K562 (cell line): ENCODE measurements around the gene PTPRT. TPM values are rescaled to one million over a fixed set of nuclear protein-coding genes. Genes with fewer than 3 reads are reported as not detected.
A peak's percentile ranks its signal among the peaks of the same experiment; 100 is the strongest.

ENCODE experiments used
- ATAC-seq: fragments of 200-7000 bp; cut with Tn5 transposase; 3 replicates; pipeline ENCODE4 v1.9.1; 2020; ENCODE audit warnings: moderate library complexity
- BruUV-seq: library from RNA; stranded (reverse); fragments of 400-500 nt; replicated peaks from 2 replicates; lab custom pipeline; 2021; lab: Mats Ljungman, UMichigan
- CTCF ChIA-PET: fragments of 300-600 bp; formaldehyde crosslinking; extraction: SDS; loops from one replicate; lab custom pipeline; 2021; ENCODE audit warnings: low intra/inter-chr PET ratio; lab: Yijun Ruan, JAX
- POLR2A ChIA-PET: fragments of 300-600, 350-650 bp; sonication (Branson Sonifier 250); formaldehyde crosslinking; extraction: SDS; loops from one replicate; lab custom pipeline; 2021; ENCODE audit warnings: antibody characterized with exemption, inconsistent platforms; lab: Yijun Ruan, JAX
- DNase-seq, 4 experiments: peaks; one replicate each; pipeline versions ENCODE4 v3.0.0 to v3.0.0-alpha.2; 2011 to 2018; ENCODE audit warnings: low spot score in 3 of 4, mixed read lengths in 3 of 4; ENCODE audit errors: extremely low read depth in 1 of 4
- FAIRE-seq: peaks from 2 replicates; lab custom pipeline; 2011; peaks lifted over from hg19 to GRCh38; lab: Jason Lieb, UNC
- H2AFZ ChIP-seq: 2 replicates; pipeline ENCODE4 v1.6.0; 2011; ENCODE audit warnings: low read depth, low read length, control low read depth, inconsistent platforms
- H3K27ac ChIP-seq: fragments of 200-600 bp; 3 replicates; pipeline ENCODE4 v1.8.0; 2011; ENCODE audit warnings: low read depth, mild to moderate bottlenecking, control low read depth, inconsistent platforms, low read length, moderate library complexity, mixed read lengths; ENCODE audit errors: extremely low read depth
- H3K27me3 ChIP-seq, 2 experiments: fragments of 300-600 bp in 1 of 2; 2 replicates in 1 of 2; 3 replicates in 1 of 2; pipeline versions ENCODE4 v1.6.0 to v1.8.0; 2011; ENCODE audit warnings: inconsistent platforms in 2 of 2, low read length in 2 of 2, mild to moderate bottlenecking in 1 of 2, mixed read lengths in 1 of 2, moderate library complexity in 1 of 2; ENCODE audit not compliant: control insufficient read depth in 2 of 2, insufficient read depth in 2 of 2
- H3K36me3 ChIP-seq: fragments of 300-600 bp; 3 replicates; pipeline ENCODE4 v1.8.0; 2011; ENCODE audit warnings: mild to moderate bottlenecking, low read length, inconsistent platforms; ENCODE audit not compliant: control insufficient read depth, insufficient read depth
- H3K4me1 ChIP-seq, 2 experiments: fragments of 200-600 bp in 1 of 2; replicated peaks in 1 of 2; 2 replicates in 1 of 2; 3 replicates in 1 of 2; pipeline versions ENCODE4 v1.5.1 to v1.8.0; 2011; ENCODE audit warnings: inconsistent platforms in 2 of 2, low read length in 2 of 2, mild to moderate bottlenecking in 1 of 2, mixed read lengths in 1 of 2, moderate library complexity in 1 of 2; ENCODE audit not compliant: control insufficient read depth in 2 of 2, insufficient read depth in 2 of 2
- H3K4me2 ChIP-seq: 2 replicates; pipeline ENCODE4 v1.6.1; 2011; ENCODE audit warnings: low read length, control low read depth, inconsistent platforms, mixed read lengths; ENCODE audit not compliant: insufficient read depth
- H3K4me3 ChIP-seq: fragments of 200-600 bp; sonication (generic), shearing (Covaris generic); 2 replicates; pipeline ENCODE4 v1.5.1; 2016; ENCODE audit warnings: control low read depth, inconsistent platforms
- H3K79me2 ChIP-seq: fragments of 200-600 bp; 3 replicates; pipeline ENCODE4 v1.8.0; 2011; ENCODE audit warnings: low read length, inconsistent platforms; ENCODE audit not compliant: control insufficient read depth, insufficient read depth
- H3K9ac ChIP-seq, 2 experiments: 2 replicates each; pipeline versions ENCODE4 v1.6.0 to v1.6.1; 2011; ENCODE audit warnings: low read depth in 2 of 2, low read length in 2 of 2, control low read depth in 1 of 2, inconsistent platforms in 1 of 2, mild to moderate bottlenecking in 1 of 2, mixed read lengths in 1 of 2; ENCODE audit not compliant: insufficient read depth in 1 of 2
- H3K9me1 ChIP-seq: one replicate; pipeline ENCODE4 v1.6.0; 2011; ENCODE audit warnings: inconsistent platforms, mild to moderate bottlenecking, low read length, moderate library complexity; ENCODE audit not compliant: control insufficient read depth, insufficient read depth
- H3K9me3 ChIP-seq: replicated peaks from 2 replicates; pipeline ENCODE4 v1.5.1; 2011; ENCODE audit warnings: low read depth, low read length, inconsistent platforms; ENCODE audit not compliant: control insufficient read depth, insufficient read depth
- H4K20me1 ChIP-seq: replicated peaks from 2 replicates; pipeline ENCODE4 v1.6.1; 2011; ENCODE audit warnings: low read length, inconsistent platforms, mixed read lengths; ENCODE audit not compliant: control insufficient read depth, insufficient read depth
- ATF1 ChIP-seq, 2 experiments: fragments of 450-650 bp in 1 of 2; IDR thresholded peaks; 2 replicates each; pipeline ENCODE4 v1.6.1; 2016; ENCODE audit warnings: missing compliant biosample characterization in 1 of 2, missing genetic modification characterization in 1 of 2
- CTCF ChIP-seq, 3 experiments: IDR thresholded peaks in 2 of 3; conservative IDR thresholded peaks in 1 of 3; 2 replicates each; pipeline ENCODE4 v1.5.1; 2011 to 2012; ENCODE audit warnings: low read length in 3 of 3, mild to moderate bottlenecking in 3 of 3, control low read depth in 2 of 3, improper control_type of control experiment in 1 of 3, inconsistent platforms in 1 of 3, low read depth in 1 of 3, mixed read lengths in 1 of 3, moderate library complexity in 1 of 3; ENCODE audit not compliant: insufficient read depth in 2 of 3
- POLR3G ChIP-seq: IDR thresholded peaks from 2 replicates; pipeline ENCODE4 v1.6.1; 2011; ENCODE audit not compliant: insufficient read length, insufficient replicate concordance; ENCODE audit errors: extremely low read depth
- RAD51 ChIP-seq: fragments of 450-650 bp; IDR thresholded peaks from 2 replicates; pipeline ENCODE4 v1.7.1; 2016; ENCODE audit warnings: low read depth, mild to moderate bottlenecking, borderline replicate concordance
- ZNF24 ChIP-seq: fragments of 450-650 bp; IDR thresholded peaks from 2 replicates; pipeline ENCODE4 v1.6.1; 2016
- ZNF3 ChIP-seq: fragments of 250-450 bp; sonication (Bioruptor Pico); IDR thresholded peaks from 2 replicates; pipeline ENCODE4 v1.5.0; 2021; ENCODE audit warnings: mild to moderate bottlenecking, moderate library complexity
- ZNF507 ChIP-seq: conservative IDR thresholded peaks from 2 replicates; pipeline ENCODE4 v1.6.1; 2017; ENCODE audit warnings: missing genetic modification characterization, missing compliant biosample characterization
- WGBS: fragments of 100-300 bp; shearing (Covaris generic); methylation state at CpG from one replicate; pipeline ENCODE4 v1.1.6; 2016; ENCODE audit warnings: low coverage, mixed read lengths; ENCODE audit not compliant: insufficient coverage; ENCODE audit errors: missing lambda C conversion rate; 5-methylcytosine and 5-hydroxymethylcytosine counted together
- in situ Hi-C: fragments of 300-500 bp; cut with MboI; formaldehyde crosslinking; loops from 4 replicates; pipeline ENCODE4 v1.15.0; 2018; ENCODE audit warnings: inconsistent platforms, mixed read lengths
- intact Hi-C: fragments of 100-400 bp; cut with micrococcal nuclease; formaldehyde crosslinking; loops from 2 replicates; pipeline ENCODE4 v1.14.2; 2022
- polyA plus RNA-seq, 8 experiments: library from polyadenylated mRNA; depleted of rRNA in 4 of 8; stranded (reverse) in 5 of 8; unstranded in 3 of 8; fragments of >200 nt; fragmentation: Nextera tagmentation in 2 of 8; fragmentation: Illumina TruSeq in 1 of 8; extraction: Ambion mirVana in 2 of 8; extraction: Trizol in 1 of 8; gene quantifications; 2 replicates each; pipeline versions ENCODE4 v1.2.1 to v1.2.3, GENCODE V29; 2011 to 2014; ENCODE audit warnings: inconsistent platforms in 1 of 8, missing spikeins in 1 of 8
- total RNA-seq, 7 experiments: library from RNA; depleted of rRNA in 6 of 7; stranded (reverse); fragments of >200 nt in 6 of 7; fragmentation: Illumina TruSeq in 2 of 7; extraction: Trizol in 2 of 7; gene quantifications; 2 replicates each; pipeline versions ENCODE4 v1.2.1 to v1.2.3, GENCODE V29; 2011 to 2021; ENCODE audit warnings: low replicate concordance in 1 of 7
- TF ChIP-seq, protein P1 (sequence below): fragments of 450-650 bp; formaldehyde crosslinking; IDR thresholded peaks from 2 replicates; pipeline ENCODE4 v1.4.0; 2020; ENCODE audit warnings: mild to moderate bottlenecking, mixed read lengths

Gene PTPRT
- total and polyA plus RNA-seq, 9 of the 15 experiments (the other 6 are each of a cell fraction or from before 2014, with no cell fraction given) = not detected

GRCh38 chr20:42350521-42350920 lies 839.2 kb downstream of the PTPRT start:
- no peak overlapping the region for H3K4me3 ChIP-seq
- H3K9ac ChIP-seq = no peak overlapping the region
- BruUV-seq = no TSS peak
- H4K20me1 ChIP-seq = no peaks in the 10 kb centered on the region
- DNase-seq (no peak), ATAC-seq (no peak), FAIRE-seq (no peak)
- H2AFZ ChIP-seq = no peak overlapping the region
- intact Hi-C loops = no loop called here
- no peaks in the 10 kb centered on the region for H3K36me3 ChIP-seq
- no peak overlapping the region for H3K27ac ChIP-seq
- no peaks in the 10 kb centered on the region; a peak in 2 of 5 replicates for H3K27me3 ChIP-seq
- POLR2A ChIA-PET = interaction anchor here (0.7 kb wide), 1 partner anchor 14 kb away, joined by 3 read pairs; no protein-coding TSS in a partner anchor
- no peak overlapping the region for H3K4me2 ChIP-seq
- no peaks in the 10 kb centered on the region for H3K9me3 ChIP-seq
- CTCF ChIA-PET = no interaction called here
- no peaks in the 10 kb centered on the region for H3K4me1 ChIP-seq
- 0% methylated on average over 7 of the region's 7 CpGs for WGBS
- H3K9me1 ChIP-seq = no peaks in the 10 kb centered on the region
- H3K79me2 ChIP-seq = no peaks in the 10 kb centered on the region
- in situ Hi-C loops = no loop called here
- no peak for TF ChIP-seq ZNF3 (CRISPR knock-in tag)
- no peak for TF ChIP-seq POLR3G
- TF ChIP-seq ZNF507 (tag) = no peak
- TF ChIP-seq ATF1 (CRISPR knock-in tag; IDR thresholded peaks at IDR 0.05) = no peak
- no peak for TF ChIP-seq ATF1 (tag; IDR thresholded peaks at IDR 0.05)

- in situ Hi-C loops = no loop called here
- FAIRE-seq (no peak), DNase-seq (no peak), ATAC-seq (no peak)
- no peak overlapping the region for H3K4me3 ChIP-seq
- H3K9me3 ChIP-seq = no peaks in the 10 kb centered on the region
- TF ChIP-seq, protein P1, sequence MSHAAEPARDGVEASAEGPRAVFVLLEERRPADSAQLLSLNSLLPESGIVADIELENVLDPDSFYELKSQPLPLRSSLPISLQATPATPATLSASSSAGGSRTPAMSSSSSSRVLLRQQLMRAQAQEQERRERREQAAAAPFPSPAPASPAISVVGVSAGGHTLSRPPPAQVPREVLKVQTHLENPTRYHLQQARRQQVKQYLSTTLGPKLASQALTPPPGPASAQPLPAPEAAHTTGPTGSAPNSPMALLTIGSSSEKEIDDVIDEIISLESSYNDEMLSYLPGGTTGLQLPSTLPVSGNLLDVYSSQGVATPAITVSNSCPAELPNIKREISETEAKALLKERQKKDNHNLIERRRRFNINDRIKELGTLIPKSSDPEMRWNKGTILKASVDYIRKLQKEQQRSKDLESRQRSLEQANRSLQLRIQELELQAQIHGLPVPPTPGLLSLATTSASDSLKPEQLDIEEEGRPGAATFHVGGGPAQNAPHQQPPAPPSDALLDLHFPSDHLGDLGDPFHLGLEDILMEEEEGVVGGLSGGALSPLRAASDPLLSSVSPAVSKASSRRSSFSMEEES = peak; percentile 65
- no peak for TF ChIP-seq CTCF (IDR thresholded peaks at IDR 0.05 in 2 of 3, conservative IDR thresholded peaks at IDR 0.05 in 1 of 3; ENCODE audit: insufficient read depth in 2 of 3, low read depth in 1 of 3, low read length in 3 of 3)
- TF ChIP-seq ZNF24 = no peak
- peak; percentile 16; the same call in 1 of the 2 replicates for TF ChIP-seq RAD51
- H3K79me2 ChIP-seq = no peaks in the 10 kb centered on the region
- intact Hi-C loops = no loop called here
- ChIA-PET CTCF (no interaction called here), POLR2A (no interaction called here)
- no peak overlapping the region for H3K9ac ChIP-seq
- H3K27me3 ChIP-seq = no peaks in the 10 kb centered on the region; a peak in 2 of 5 replicates
- no peak overlapping the region for H3K4me2 ChIP-seq
- no peaks in the 10 kb centered on the region for H4K20me1 ChIP-seq
- H3K9me1 ChIP-seq = no peaks in the 10 kb centered on the region
- H3K36me3 ChIP-seq = no peaks in the 10 kb centered on the region
- no peaks in the 10 kb centered on the region for H3K4me1 ChIP-seq
- BruUV-seq = no TSS peak
- no peak overlapping the region for H3K27ac ChIP-seq
- no peak overlapping the region for H2AFZ ChIP-seq
- 0% methylated on average over 10 of the region's 10 CpGs for WGBS
Measured at GRCh38 chr20:42346189-42347170, 843.2 kb downstream of the PTPRT start.
